IPS-20b (cell line): ENCODE data around the gene RIMBP2.
"Not testable (repeated sequence)": the region's sequence is repeated elsewhere in the genome, so short reads cannot be mapped to it uniquely, and the experiment has no call there.

Experiments
- H3K27ac ChIP-seq: one replicate; pipeline ENCODE4 v1.5.1; 2013; ENCODE audit warnings: low read length
- H3K27me3 ChIP-seq: 2 replicates; pipeline ENCODE4 v1.6.1; 2013; ENCODE audit warnings: mild to moderate bottlenecking, low read length, inconsistent platforms; ENCODE audit not compliant: insufficient read depth
- H3K36me3 ChIP-seq: 2 replicates; pipeline ENCODE4 v1.6.1; 2013; ENCODE audit warnings: low read depth, mild to moderate bottlenecking, inconsistent platforms, low read length, moderate library complexity; ENCODE audit not compliant: insufficient read depth
- H3K4me1 ChIP-seq: 2 replicates; pipeline ENCODE4 v1.6.1; 2013; ENCODE audit warnings: mild to moderate bottlenecking, control low read depth, inconsistent platforms, low read length, moderate library complexity; ENCODE audit not compliant: insufficient read depth
- H3K4me3 ChIP-seq: 2 replicates; pipeline ENCODE4 v1.5.1; 2013; ENCODE audit warnings: mild to moderate bottlenecking, low read length, inconsistent platforms
- H3K9ac ChIP-seq: 2 replicates; pipeline ENCODE4 v1.6.1; 2013; ENCODE audit warnings: low read depth, mild to moderate bottlenecking, inconsistent platforms, low read length, moderate library complexity
- H3K9me3 ChIP-seq: 2 replicates; pipeline ENCODE4 v1.6.1; 2013; ENCODE audit warnings: mild to moderate bottlenecking, low read depth, low read length, inconsistent platforms; ENCODE audit not compliant: insufficient read depth

Gene RIMBP2

GRCh38 chr12:130747867-130748740 lies 32.0 kb upstream of the RIMBP2 start:
- Histone ChIP-seq H3K27ac (no peak overlapping the region), H3K36me3 (no peaks in the 10 kb centered on the region), H3K9ac (no peak overlapping the region), H3K9me3 (no peaks in the 10 kb centered on the region), H3K4me3 (no peak overlapping the region), H3K27me3 (no peaks in the 10 kb centered on the region), H3K4me1 (no peaks in the 10 kb centered on the region)

GRCh38 chr12:130746546-130746945 lies 30.4 kb upstream of the RIMBP2 start:
- Histone ChIP-seq H3K27ac (no peak overlapping the region), H3K27me3 (no peaks in the 10 kb centered on the region), H3K9me3 (no peaks in the 10 kb centered on the region), H3K9ac (no peak overlapping the region), H3K4me3 (no peak overlapping the region), H3K36me3 (no peaks in the 10 kb centered on the region), H3K4me1 (no peaks in the 10 kb centered on the region)

GRCh38 chr12:130745921-130746320 lies 29.8 kb upstream of the RIMBP2 start:
- no peaks in the 10 kb centered on the region for H3K36me3 ChIP-seq
- no peaks in the 10 kb centered on the region for H3K27me3 ChIP-seq
- H3K4me3 ChIP-seq, result no peak overlapping the region
- H3K4me1 ChIP-seq, result no peaks in the 10 kb centered on the region
- no peak overlapping the region for H3K27ac ChIP-seq
- no peak overlapping the region for H3K9ac ChIP-seq
- H3K9me3 ChIP-seq, result no peaks in the 10 kb centered on the region

GRCh38 chr12:130744274-130744673 lies 28.2 kb upstream of the RIMBP2 start:
- Histone ChIP-seq H3K9ac (no peak overlapping the region), H3K9me3 (no peaks in the 10 kb centered on the region), H3K4me1 (no peaks in the 10 kb centered on the region), H3K27ac (no peak overlapping the region), H3K27me3 (no peaks in the 10 kb centered on the region), H3K4me3 (no peak overlapping the region), H3K36me3 (no peaks in the 10 kb centered on the region)

- Histone ChIP-seq H3K4me1 (no peaks in the 10 kb centered on the region), H3K27ac (no peak overlapping the region), H3K36me3 (no peaks in the 10 kb centered on the region), H3K9me3 (no peaks in the 10 kb centered on the region), H3K27me3 (no peaks in the 10 kb centered on the region), H3K9ac (no peak overlapping the region), H3K4me3 (no peak overlapping the region)
Measured at GRCh38 chr12:130743606-130744005, 27.5 kb upstream of the RIMBP2 start.

- Histone ChIP-seq H3K36me3 (no peaks in the 10 kb centered on the region), H3K27me3 (no peaks in the 10 kb centered on the region), H3K9me3 (no peaks in the 10 kb centered on the region), H3K4me3 (no peak overlapping the region), H3K27ac (no peak overlapping the region), H3K9ac (no peak overlapping the region), H3K4me1 (no peaks in the 10 kb centered on the region)
Measured at GRCh38 chr12:130743176-130743575, 27.1 kb upstream of the RIMBP2 start.

GRCh38 chr12:130742716-130743115 lies 26.6 kb upstream of the RIMBP2 start:
- H3K27ac ChIP-seq, result no peak overlapping the region
- no peaks in the 10 kb centered on the region for H3K27me3 ChIP-seq
- H3K4me3 ChIP-seq, result no peak overlapping the region
- no peaks in the 10 kb centered on the region for H3K9me3 ChIP-seq
- H3K4me1 ChIP-seq, result no peaks in the 10 kb centered on the region
- H3K9ac ChIP-seq, result no peak overlapping the region
- H3K36me3 ChIP-seq, result no peaks in the 10 kb centered on the region

- no peaks in the 10 kb centered on the region for H3K9me3 ChIP-seq
- no peak overlapping the region for H3K4me3 ChIP-seq
- H3K27me3 ChIP-seq, result no peaks in the 10 kb centered on the region
- no peak overlapping the region for H3K9ac ChIP-seq
- no peaks in the 10 kb centered on the region for H3K36me3 ChIP-seq
- no peak overlapping the region for H3K27ac ChIP-seq
- no peaks in the 10 kb centered on the region for H3K4me1 ChIP-seq
Measured at GRCh38 chr12:130742112-130742511, 26.0 kb upstream of the RIMBP2 start.

- Histone ChIP-seq H3K27me3 (no peaks in the 10 kb centered on the region; the same call in 1 of the 2 replicates), H3K36me3 (no peaks in the 10 kb centered on the region), H3K27ac (no peak overlapping the region), H3K9ac (no peak overlapping the region), H3K4me3 (no peak overlapping the region), H3K9me3 (no peaks in the 10 kb centered on the region), H3K4me1 (no peaks in the 10 kb centered on the region)
Measured at GRCh38 chr12:130739571-130739970, 23.5 kb upstream of the RIMBP2 start.

GRCh38 chr12:130738403-130738802 lies 22.3 kb upstream of the RIMBP2 start:
- H3K27me3 ChIP-seq, result not testable (repeated sequence)

GRCh38 chr12:130737731-130738130 lies 21.6 kb upstream of the RIMBP2 start:
- H3K27me3 ChIP-seq, result no peaks in the 10 kb centered on the region; the same call in 1 of the 2 replicates
- H3K27ac ChIP-seq, result no peak overlapping the region
- no peaks in the 10 kb centered on the region for H3K36me3 ChIP-seq
- no peak overlapping the region for H3K9ac ChIP-seq
- no peak overlapping the region for H3K4me3 ChIP-seq
- H3K4me1 ChIP-seq, result no peaks in the 10 kb centered on the region
- no peaks in the 10 kb centered on the region for H3K9me3 ChIP-seq

More at GRCh38 chr12:130738403-130738802, 22.3 kb upstream of the RIMBP2 start:
- H3K9me3 ChIP-seq, H3K4me3 ChIP-seq, H3K27ac ChIP-seq, H3K36me3 ChIP-seq, H3K4me1 ChIP-seq, H3K9ac ChIP-seq: not testable (repeated sequence)

GRCh38 chr12:130729344-130729743 lies 13.2 kb upstream of the RIMBP2 start:
- Histone ChIP-seq H3K36me3 (no peaks in the 10 kb centered on the region), H3K27ac (no peak overlapping the region), H3K4me3 (no peak overlapping the region), H3K4me1 (no peaks in the 10 kb centered on the region), H3K9ac (no peak overlapping the region), H3K27me3 (no peaks in the 10 kb centered on the region), H3K9me3 (peaks cover 12% of the 10 kb centered on the region)
